Thoracic aorta (tissue), 2 donors: Measurements from ENCODE around the gene PHF2. TPM values are rescaled to one million over a fixed set of nuclear protein-coding genes. Genes with fewer than 3 reads are reported as not detected.

Experiments
- ATAC-seq: fragments of 150-250 bp; one replicate; pipeline ENCODE4 v1.8.0; 2017; ENCODE audit warnings: low read depth; ENCODE audit not compliant: insufficient number of reproducible peaks, low FRiP score
- DNase-seq: peaks from one replicate; pipeline ENCODE4 v3.0.0-alpha.2; 2020; ENCODE audit warnings: low spot score
- H3K27ac ChIP-seq, 2 donors: fragments of 200-600 bp; sonication (generic); 1 replicate in 1 of 2; 2 replicates in 1 of 2; pipeline ENCODE4 v1.5.1; 2016; ENCODE audit warnings: mild to moderate bottlenecking in 2 of 2, moderate library complexity in 2 of 2
- H3K27me3 ChIP-seq: fragments of 200-600 bp; sonication (generic); replicated peaks from 2 replicates; pipeline ENCODE4 v1.6.0; 2016; ENCODE audit warnings: mild to moderate bottlenecking; ENCODE audit not compliant: insufficient read depth
- H3K36me3 ChIP-seq: fragments of 200-600 bp; sonication (generic); one replicate; pipeline ENCODE4 v1.5.1; 2016
- H3K4me1 ChIP-seq, 2 donors: fragments of 200-600 bp; sonication (generic); 1 replicate in 1 of 2; 2 replicates in 1 of 2; pipeline versions ENCODE4 v1.5.1 to v1.6.0; 2016; ENCODE audit warnings: low read depth in 2 of 2, mild to moderate bottlenecking in 1 of 2; ENCODE audit not compliant: control insufficient read depth in 1 of 2
- H3K4me3 ChIP-seq: fragments of 200-600 bp; sonication (generic); 2 replicates; pipeline ENCODE4 v1.5.1; 2016; ENCODE audit warnings: mild to moderate bottlenecking
- H3K9me3 ChIP-seq: fragments of 200-600 bp; sonication (generic); 2 replicates; pipeline ENCODE4 v1.5.1; 2016
- CTCF ChIP-seq: fragments of 200-600 bp; sonication (generic); IDR thresholded peaks from one replicate; pipeline ENCODE4 v1.5.1; 2019; ENCODE audit warnings: antibody characterized with exemption
- total RNA-seq, 2 donors: library from RNA; depleted of rRNA; stranded (reverse); fragments of >200 nt; gene quantifications; one replicate each; pipeline versions ENCODE4 v1.1.0 to v1.2.3, GENCODE V29; 2016

The PHF2 gene
- total RNA-seq, 2 donors from 2014 or later, result 29.9 to 36.6 TPM

GRCh38 chr9:93558503-93558902 lies 17.9 kb upstream of the PHF2 start:
- H3K27me3 ChIP-seq, result no peaks in the 10 kb centered on the region
- no peak overlapping the region for H3K27ac ChIP-seq
- no peak overlapping the region for H3K4me3 ChIP-seq
- H3K9me3 ChIP-seq, result no peaks in the 10 kb centered on the region
- DNase-seq, result no peak
- ATAC-seq, result no peak
- no peak for TF ChIP-seq CTCF
- no peaks in the 10 kb centered on the region for H3K4me1 ChIP-seq
- H3K36me3 ChIP-seq, result peaks cover 41% of the 10 kb centered on the region

GRCh38 chr9:93560991-93561390 lies 15.4 kb upstream of the PHF2 start:
- Histone ChIP-seq H3K27ac (no peak overlapping the region), H3K4me1 (peaks cover 0 to 1% of the 10 kb centered on the region in 2 donors), H3K27me3 (no peaks in the 10 kb centered on the region), H3K4me3 (no peak overlapping the region), H3K36me3 (peaks cover 53% of the 10 kb centered on the region), H3K9me3 (no peaks in the 10 kb centered on the region)
- no peak for TF ChIP-seq CTCF
- ATAC-seq (no peak), DNase-seq (no peak)

GRCh38 chr9:93562157-93562556 lies 14.2 kb upstream of the PHF2 start:
- Histone ChIP-seq H3K4me3 (no peak overlapping the region), H3K4me1 (peaks cover 2 to 7% of the 10 kb centered on the region in 2 donors), H3K36me3 (peaks cover 48% of the 10 kb centered on the region), H3K27me3 (no peaks in the 10 kb centered on the region), H3K27ac (no peak overlapping the region), H3K9me3 (no peaks in the 10 kb centered on the region)
- no peak for DNase-seq
- ATAC-seq, result no peak
- no peak for TF ChIP-seq CTCF

- Histone ChIP-seq H3K36me3 (peaks cover 26% of the 10 kb centered on the region), H3K27me3 (no peaks in the 10 kb centered on the region), H3K4me1 (peaks cover 9 to 14% of the 10 kb centered on the region in 2 donors), H3K9me3 (no peaks in the 10 kb centered on the region), H3K4me3 (no peak overlapping the region), H3K27ac (no peak overlapping the region)
- DNase-seq (no peak), ATAC-seq (no peak)
- TF ChIP-seq CTCF, result no peak
Measured at GRCh38 chr9:93565089-93565488, 11.3 kb upstream of the PHF2 start.

- H3K4me3 ChIP-seq, result peak overlapping the region; percentile 87
- ATAC-seq, result peak; percentile 89
- no peaks in the 10 kb centered on the region for H3K9me3 ChIP-seq
- H3K36me3 ChIP-seq, result peaks cover 26% of the 10 kb centered on the region
- H3K4me1 ChIP-seq, result peaks cover 9 to 14% of the 10 kb centered on the region in 2 donors
- H3K27me3 ChIP-seq, result no peaks in the 10 kb centered on the region
- peak overlapping the region; percentile 93 to 99 for H3K27ac ChIP-seq
- peak; percentile 92 for TF ChIP-seq CTCF
- peak; percentile 89 for DNase-seq
Measured at GRCh38 chr9:93566408-93567270, 9.7 kb upstream of the PHF2 start.
